Measurements from ENCODE around the gene DNAL1. TPM values are rescaled to one million over a fixed set of nuclear protein-coding genes. Genes with fewer than 3 reads are reported as not detected.

DNAL1 gene
- total RNA-seq, 1 experiment from 2014 or later = 14.3 TPM

GRCh38 chr14:73686901-73687300, 42.1 kb downstream of the DNAL1 start (continued):
- TF ChIP-seq, protein P1, sequence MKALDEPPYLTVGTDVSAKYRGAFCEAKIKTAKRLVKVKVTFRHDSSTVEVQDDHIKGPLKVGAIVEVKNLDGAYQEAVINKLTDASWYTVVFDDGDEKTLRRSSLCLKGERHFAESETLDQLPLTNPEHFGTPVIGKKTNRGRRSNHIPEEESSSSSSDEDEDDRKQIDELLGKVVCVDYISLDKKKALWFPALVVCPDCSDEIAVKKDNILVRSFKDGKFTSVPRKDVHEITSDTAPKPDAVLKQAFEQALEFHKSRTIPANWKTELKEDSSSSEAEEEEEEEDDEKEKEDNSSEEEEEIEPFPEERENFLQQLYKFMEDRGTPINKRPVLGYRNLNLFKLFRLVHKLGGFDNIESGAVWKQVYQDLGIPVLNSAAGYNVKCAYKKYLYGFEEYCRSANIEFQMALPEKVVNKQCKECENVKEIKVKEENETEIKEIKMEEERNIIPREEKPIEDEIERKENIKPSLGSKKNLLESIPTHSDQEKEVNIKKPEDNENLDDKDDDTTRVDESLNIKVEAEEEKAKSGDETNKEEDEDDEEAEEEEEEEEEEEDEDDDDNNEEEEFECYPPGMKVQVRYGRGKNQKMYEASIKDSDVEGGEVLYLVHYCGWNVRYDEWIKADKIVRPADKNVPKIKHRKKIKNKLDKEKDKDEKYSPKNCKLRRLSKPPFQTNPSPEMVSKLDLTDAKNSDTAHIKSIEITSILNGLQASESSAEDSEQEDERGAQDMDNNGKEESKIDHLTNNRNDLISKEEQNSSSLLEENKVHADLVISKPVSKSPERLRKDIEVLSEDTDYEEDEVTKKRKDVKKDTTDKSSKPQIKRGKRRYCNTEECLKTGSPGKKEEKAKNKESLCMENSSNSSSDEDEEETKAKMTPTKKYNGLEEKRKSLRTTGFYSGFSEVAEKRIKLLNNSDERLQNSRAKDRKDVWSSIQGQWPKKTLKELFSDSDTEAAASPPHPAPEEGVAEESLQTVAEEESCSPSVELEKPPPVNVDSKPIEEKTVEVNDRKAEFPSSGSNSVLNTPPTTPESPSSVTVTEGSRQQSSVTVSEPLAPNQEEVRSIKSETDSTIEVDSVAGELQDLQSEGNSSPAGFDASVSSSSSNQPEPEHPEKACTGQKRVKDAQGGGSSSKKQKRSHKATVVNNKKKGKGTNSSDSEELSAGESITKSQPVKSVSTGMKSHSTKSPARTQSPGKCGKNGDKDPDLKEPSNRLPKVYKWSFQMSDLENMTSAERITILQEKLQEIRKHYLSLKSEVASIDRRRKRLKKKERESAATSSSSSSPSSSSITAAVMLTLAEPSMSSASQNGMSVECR (CRISPR knock-in tag; IDR thresholded peaks at IDR 0.05; ENCODE audit: borderline replicate concordance) = no peak
- TF ChIP-seq JAZF1 (CRISPR knock-in tag; IDR thresholded peaks at IDR 0.05) (no peak), CDX4 (CRISPR knock-in tag; IDR thresholded peaks at IDR 0.05; ENCODE audit: borderline replicate concordance) (no peak), IRF1 (CRISPR knock-in tag; IDR thresholded peaks at IDR 0.05) (no peak)

GRCh38 chr14:73694083-73694482, 49.3 kb downstream of the DNAL1 start:
- Mint-ChIP-seq H3K27ac (no peak overlapping the region), H3K4me3 (no peak overlapping the region), H3K9me3 (no peaks in the 10 kb centered on the region), H3K36me3 (peaks cover 11% of the 10 kb centered on the region), H3K27me3 (ENCODE audit: low read depth) (no peaks in the 10 kb centered on the region; the same call in 1 of the 2 replicates), H3K4me1 (no peaks in the 10 kb centered on the region)
- DNase-seq (ENCODE audit: low spot score) (no peak), ATAC-seq (no peak)
- TF ChIP-seq KAT7 (CRISPR knock-in tag; IDR thresholded peaks at IDR 0.05; ENCODE audit: borderline replicate concordance) (no peak), MXD4 (CRISPR knock-in tag; IDR thresholded peaks at IDR 0.05; ENCODE audit: borderline replicate concordance) (no peak), SMAD4 (CRISPR knock-in tag; IDR thresholded peaks at IDR 0.05) (no peak)
- CTCF ChIA-PET = no interaction called here
- POLR2A ChIA-PET = no interaction called here

DNA sequence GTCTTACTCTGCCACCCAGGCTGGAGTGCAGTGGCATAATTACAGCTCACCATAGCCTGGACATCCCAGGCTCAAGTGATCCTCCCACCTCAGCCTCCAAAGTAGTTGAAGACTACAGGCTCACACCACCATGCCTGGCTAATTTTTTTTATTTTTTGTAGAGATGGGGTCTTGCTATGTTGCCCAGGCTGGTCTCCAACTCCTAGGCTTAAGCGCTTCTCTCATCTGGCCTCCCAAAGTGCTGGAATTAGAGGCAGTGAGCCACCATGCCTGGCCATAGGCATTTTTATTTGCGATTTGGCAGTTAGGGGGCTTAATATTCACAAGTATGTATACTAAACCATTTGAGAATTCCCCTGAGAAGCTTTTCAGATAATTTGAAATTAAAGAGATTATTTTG, 50.3 kb downstream of the DNAL1 start:
- Mint-ChIP-seq H3K27ac (no peak overlapping the region), H3K9me3 (no peaks in the 10 kb centered on the region), H3K36me3 (peaks cover 7% of the 10 kb centered on the region), H3K4me1 (no peaks in the 10 kb centered on the region), H3K27me3 (ENCODE audit: low read depth) (no peaks in the 10 kb centered on the region; the same call in 1 of the 2 replicates), H3K4me3 (no peak overlapping the region)
- TF ChIP-seq MLX (CRISPR knock-in tag; IDR thresholded peaks at IDR 0.05) (no peak), ZNF121 (CRISPR knock-in tag; IDR thresholded peaks at IDR 0.05) (peak; percentile 51; the same call in 1 of the 2 replicates)
- POLR2A ChIA-PET = interaction anchor here (0.7 kb wide), 1 partner anchor 30 kb away, joined by 3 read pairs; no protein-coding TSS in a partner anchor
- ATAC-seq = no peak
- CTCF ChIA-PET = interaction anchor here (0.7 kb wide), 1 partner anchor 32 kb away, joined by 5 read pairs; no protein-coding TSS in a partner anchor
- DNase-seq (ENCODE audit: low spot score) = no peak

DNA sequence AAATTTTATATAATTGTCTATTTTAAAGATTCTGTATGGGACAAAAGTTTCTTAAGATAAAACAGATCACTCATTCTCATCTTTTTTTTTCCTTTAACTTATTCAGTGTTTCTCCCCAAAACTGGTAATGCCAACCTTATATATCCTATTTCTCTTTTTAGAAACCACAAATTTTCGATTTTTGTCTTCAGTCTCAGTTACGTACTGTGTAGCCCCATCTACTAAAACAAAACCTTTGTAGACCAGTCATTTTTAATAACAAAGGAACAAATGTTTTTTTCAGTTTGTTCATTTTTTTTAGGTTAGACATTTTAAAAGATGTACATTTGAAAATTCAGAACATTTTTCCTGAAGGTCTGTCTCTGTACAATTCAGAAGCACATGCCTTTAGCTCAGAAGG, 51.2 kb downstream of the DNAL1 start:
- ATAC-seq (no peak), DNase-seq (ENCODE audit: low spot score) (no peak)
- H3K9me3 Mint-ChIP-seq = no peaks in the 10 kb centered on the region
- TF ChIP-seq ZNF263 (CRISPR knock-in tag; IDR thresholded peaks at IDR 0.05; ENCODE audit: low read depth) (no peak), TCF7 (CRISPR knock-in tag; IDR thresholded peaks at IDR 0.05; ENCODE audit: low read depth) (no peak), KAT7 (CRISPR knock-in tag; IDR thresholded peaks at IDR 0.05; ENCODE audit: borderline replicate concordance) (no peak)
- TF ChIP-seq, protein P2, sequence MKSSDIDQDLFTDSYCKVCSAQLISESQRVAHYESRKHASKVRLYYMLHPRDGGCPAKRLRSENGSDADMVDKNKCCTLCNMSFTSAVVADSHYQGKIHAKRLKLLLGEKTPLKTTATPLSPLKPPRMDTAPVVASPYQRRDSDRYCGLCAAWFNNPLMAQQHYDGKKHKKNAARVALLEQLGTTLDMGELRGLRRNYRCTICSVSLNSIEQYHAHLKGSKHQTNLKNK (CRISPR knock-in tag; IDR thresholded peaks at IDR 0.05) = no peak
- no peak overlapping the region for H3K27ac Mint-ChIP-seq
- POLR2A ChIA-PET = no interaction called here
- no peaks in the 10 kb centered on the region for H3K4me1 Mint-ChIP-seq
- no peak overlapping the region for H3K4me3 Mint-ChIP-seq
- peaks cover 3% of the 10 kb centered on the region; the same call in 1 of the 2 replicates for H3K36me3 Mint-ChIP-seq
- no peaks in the 10 kb centered on the region; the same call in 1 of the 2 replicates for H3K27me3 Mint-ChIP-seq (ENCODE audit: low read depth)
- CTCF ChIA-PET = no interaction called here
